Measurements from ENCODE around the gene C4orf33.

C4orf33 gene

GRCh38 chr4:129080129-129080528 lies 15.8 kb upstream of the C4orf33 start:
- H3K36me3 ChIP-seq (ENCODE audit: low read length), result peaks cover 24% of the 10 kb centered on the region
- TF ChIP-seq, protein P1, sequence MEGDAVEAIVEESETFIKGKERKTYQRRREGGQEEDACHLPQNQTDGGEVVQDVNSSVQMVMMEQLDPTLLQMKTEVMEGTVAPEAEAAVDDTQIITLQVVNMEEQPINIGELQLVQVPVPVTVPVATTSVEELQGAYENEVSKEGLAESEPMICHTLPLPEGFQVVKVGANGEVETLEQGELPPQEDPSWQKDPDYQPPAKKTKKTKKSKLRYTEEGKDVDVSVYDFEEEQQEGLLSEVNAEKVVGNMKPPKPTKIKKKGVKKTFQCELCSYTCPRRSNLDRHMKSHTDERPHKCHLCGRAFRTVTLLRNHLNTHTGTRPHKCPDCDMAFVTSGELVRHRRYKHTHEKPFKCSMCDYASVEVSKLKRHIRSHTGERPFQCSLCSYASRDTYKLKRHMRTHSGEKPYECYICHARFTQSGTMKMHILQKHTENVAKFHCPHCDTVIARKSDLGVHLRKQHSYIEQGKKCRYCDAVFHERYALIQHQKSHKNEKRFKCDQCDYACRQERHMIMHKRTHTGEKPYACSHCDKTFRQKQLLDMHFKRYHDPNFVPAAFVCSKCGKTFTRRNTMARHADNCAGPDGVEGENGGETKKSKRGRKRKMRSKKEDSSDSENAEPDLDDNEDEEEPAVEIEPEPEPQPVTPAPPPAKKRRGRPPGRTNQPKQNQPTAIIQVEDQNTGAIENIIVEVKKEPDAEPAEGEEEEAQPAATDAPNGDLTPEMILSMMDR (IDR thresholded peaks at IDR 0.05; ENCODE audit: insufficient read depth, low read length, poor library complexity, severe bottlenecking), result no peak
- no peak for TF ChIP-seq EZH2phosphoT487 (conservative IDR thresholded peaks at IDR 0.05; ENCODE audit: low read length)
- H3K9ac ChIP-seq (ENCODE audit: low read length), result no peak overlapping the region
- no peaks in the 10 kb centered on the region for H3K27me3 ChIP-seq (ENCODE audit: low read length)
- H3K4me2 ChIP-seq (ENCODE audit: low read depth, low read length, poor library complexity, severe bottlenecking), result no peak overlapping the region
- peaks cover 29% of the 10 kb centered on the region for H3K79me2 ChIP-seq (ENCODE audit: insufficient read depth, low read length)
- no peaks in the 10 kb centered on the region for H4K20me1 ChIP-seq (ENCODE audit: low read depth, low read length)
- H3K9me3 ChIP-seq (ENCODE audit: insufficient read depth, low read length), result no peaks in the 10 kb centered on the region
- H3K4me3 ChIP-seq (ENCODE audit: insufficient read depth, low read length, poor library complexity, severe bottlenecking), result no peak overlapping the region
- H3F3A ChIP-seq (ENCODE audit: insufficient read depth), result no peaks in the 10 kb centered on the region
- no peaks in the 10 kb centered on the region for H3K9me2 ChIP-seq (replicated peaks; ENCODE audit: insufficient read depth, low read length)
- no peak overlapping the region for H3K27ac ChIP-seq (ENCODE audit: low read depth, low read length)
- H2AFZ ChIP-seq (ENCODE audit: low read depth, low read length, severe bottlenecking), result no peak overlapping the region

GRCh38 chr4:129082302-129082701 lies 13.7 kb upstream of the C4orf33 start:
- no peaks in the 10 kb centered on the region for H4K20me1 ChIP-seq (ENCODE audit: low read depth, low read length)

GRCh38 chr4:129085472-129085871 lies 10.5 kb upstream of the C4orf33 start:
- no peaks in the 10 kb centered on the region for H3K27me3 ChIP-seq (ENCODE audit: low read length)
- no peaks in the 10 kb centered on the region for H3K9me2 ChIP-seq (replicated peaks; ENCODE audit: insufficient read depth, low read length)
- no peak overlapping the region for H3K27ac ChIP-seq (ENCODE audit: low read depth, low read length)
- H3K9ac ChIP-seq (ENCODE audit: low read length), result no peak overlapping the region
- TF ChIP-seq, protein P1 (IDR thresholded peaks at IDR 0.05; ENCODE audit: insufficient read depth, low read length, poor library complexity, severe bottlenecking), result no peak
- TF ChIP-seq EZH2phosphoT487 (conservative IDR thresholded peaks at IDR 0.05; ENCODE audit: low read length), result no peak
- no peaks in the 10 kb centered on the region for H4K20me1 ChIP-seq (ENCODE audit: low read depth, low read length)
- peaks cover 72% of the 10 kb centered on the region for H3K79me2 ChIP-seq (ENCODE audit: insufficient read depth, low read length)
- no peaks in the 10 kb centered on the region for H3K9me3 ChIP-seq (ENCODE audit: insufficient read depth, low read length)
- H3K4me2 ChIP-seq (ENCODE audit: low read depth, low read length, poor library complexity, severe bottlenecking), result no peak overlapping the region
- no peaks in the 10 kb centered on the region for H3F3A ChIP-seq (ENCODE audit: insufficient read depth)
- H3K36me3 ChIP-seq (ENCODE audit: low read length), result peaks cover 12% of the 10 kb centered on the region; the same call in 1 of the 2 replicates
- H3K4me3 ChIP-seq (ENCODE audit: insufficient read depth, low read length, poor library complexity, severe bottlenecking), result no peak overlapping the region
- no peak overlapping the region for H2AFZ ChIP-seq (ENCODE audit: low read depth, low read length, severe bottlenecking)

More at GRCh38 chr4:129082302-129082701, 13.7 kb upstream of the C4orf33 start:
- H3K9me2 ChIP-seq (replicated peaks; ENCODE audit: insufficient read depth, low read length), result no peaks in the 10 kb centered on the region
- TF ChIP-seq EZH2phosphoT487 (conservative IDR thresholded peaks at IDR 0.05; ENCODE audit: low read length), result no peak
- TF ChIP-seq, protein P1 (IDR thresholded peaks at IDR 0.05; ENCODE audit: insufficient read depth, low read length, poor library complexity, severe bottlenecking), result no peak
- peaks cover 49% of the 10 kb centered on the region for H3K79me2 ChIP-seq (ENCODE audit: insufficient read depth, low read length)
- no peak overlapping the region for H2AFZ ChIP-seq (ENCODE audit: low read depth, low read length, severe bottlenecking)
- H3K27me3 ChIP-seq (ENCODE audit: low read length), result no peaks in the 10 kb centered on the region
- no peak overlapping the region for H3K4me3 ChIP-seq (ENCODE audit: insufficient read depth, low read length, poor library complexity, severe bottlenecking)
- H3K9ac ChIP-seq (ENCODE audit: low read length), result no peak overlapping the region
- H3K4me2 ChIP-seq (ENCODE audit: low read depth, low read length, poor library complexity, severe bottlenecking), result no peak overlapping the region
- no peak overlapping the region for H3K27ac ChIP-seq (ENCODE audit: low read depth, low read length)
- H3F3A ChIP-seq (ENCODE audit: insufficient read depth), result no peaks in the 10 kb centered on the region
- no peaks in the 10 kb centered on the region for H3K9me3 ChIP-seq (ENCODE audit: insufficient read depth, low read length)
- H3K36me3 ChIP-seq (ENCODE audit: low read length), result peaks cover 18% of the 10 kb centered on the region
